Measurements from ENCODE around the gene DESI2.
"Not testable (repeated sequence)": the region's sequence is repeated elsewhere in the genome, so short reads cannot be mapped to it uniquely, and the experiment has no call there.

DESI2 gene

DNA sequence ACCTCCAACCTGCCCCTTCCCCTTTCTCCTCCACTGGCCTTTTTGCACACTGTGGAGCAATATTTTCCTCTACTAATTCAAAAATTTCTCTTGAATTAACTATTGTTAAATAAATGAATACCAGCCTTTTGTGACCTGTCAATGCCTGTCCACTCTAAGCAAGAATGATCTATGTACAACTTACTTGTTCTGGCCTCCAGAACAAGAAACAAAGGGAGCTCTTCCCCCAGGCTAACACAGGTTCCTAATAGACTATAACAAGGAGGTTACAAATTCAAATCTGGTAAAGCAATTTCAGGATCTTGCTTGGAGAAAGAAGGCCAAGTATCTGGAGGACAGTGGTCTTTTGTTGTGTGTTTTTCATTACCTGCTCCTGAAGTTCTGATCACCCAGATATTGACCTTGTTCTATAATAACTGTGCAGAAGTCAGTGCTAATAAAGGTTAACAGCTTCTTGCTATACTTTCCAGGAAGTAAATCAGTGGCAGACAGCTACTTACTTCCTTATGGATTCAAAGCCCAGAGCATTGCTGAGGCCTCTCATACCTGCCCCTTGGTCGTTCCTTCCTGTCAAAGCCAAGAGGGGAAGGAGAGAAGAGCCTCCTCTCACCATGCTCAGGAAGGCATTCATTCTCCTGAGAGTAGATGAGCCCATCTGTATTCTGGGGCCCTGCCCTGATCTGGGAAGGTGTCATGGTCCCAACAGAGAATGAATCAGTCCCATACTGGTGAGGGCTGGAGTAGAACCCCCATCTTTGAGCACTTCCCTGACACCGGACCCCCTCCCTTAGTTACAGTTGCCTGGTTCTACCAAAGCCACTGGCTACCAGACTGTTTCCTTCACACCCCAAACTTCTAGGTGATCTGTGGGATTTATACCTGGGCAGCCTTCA, 56.8 kb downstream of the DESI2 start:
- no peak for DNase-seq

DNA sequence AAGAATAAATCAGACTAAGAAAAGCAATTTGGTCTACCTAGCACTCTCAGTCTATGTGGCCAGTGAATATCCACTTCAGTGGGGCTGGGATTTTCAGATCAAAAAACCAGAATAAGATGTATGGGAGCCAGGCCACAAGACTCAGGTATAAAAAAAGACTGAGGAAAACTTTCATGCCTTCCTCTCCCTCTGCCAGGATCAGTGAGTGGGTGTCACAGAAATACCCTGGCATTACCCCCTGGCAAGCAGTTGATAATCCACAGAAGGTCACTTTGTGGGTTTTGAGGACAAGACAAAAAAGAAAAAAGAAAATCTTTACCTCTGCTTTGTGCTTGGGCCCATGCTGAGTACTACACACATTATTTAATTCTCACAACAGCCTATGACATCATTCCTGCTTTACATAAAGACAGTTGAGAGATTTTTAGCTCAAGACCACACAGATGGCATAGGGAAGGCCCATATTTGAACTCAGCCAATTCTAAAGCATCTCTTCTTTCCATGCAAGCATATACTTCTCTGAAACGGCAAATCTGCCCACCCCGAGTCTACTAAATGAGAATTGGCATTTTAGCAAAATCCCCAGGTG, 57.6 kb downstream of the DESI2 start:
- DNase-seq = no peak

DNA sequence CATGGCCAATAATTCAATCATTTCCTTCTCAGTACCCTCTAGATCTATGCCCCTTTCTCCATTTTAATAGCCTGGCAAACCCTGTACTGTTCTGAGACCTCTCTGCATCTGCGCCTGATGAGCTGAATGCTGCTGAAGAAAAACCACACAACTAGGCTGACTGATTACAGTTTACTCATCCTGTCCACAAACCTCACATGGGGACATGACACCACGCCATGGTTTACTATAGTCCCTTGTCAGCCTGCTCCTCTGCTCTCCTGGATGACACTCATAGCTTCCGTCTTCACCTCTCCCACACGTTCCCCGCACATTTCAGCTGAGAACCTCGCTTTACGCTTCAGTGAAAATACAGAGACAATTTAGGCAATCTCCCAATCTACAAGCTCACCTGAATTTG, 59.7 kb downstream of the DESI2 start:
- no peak for DNase-seq

DNA sequence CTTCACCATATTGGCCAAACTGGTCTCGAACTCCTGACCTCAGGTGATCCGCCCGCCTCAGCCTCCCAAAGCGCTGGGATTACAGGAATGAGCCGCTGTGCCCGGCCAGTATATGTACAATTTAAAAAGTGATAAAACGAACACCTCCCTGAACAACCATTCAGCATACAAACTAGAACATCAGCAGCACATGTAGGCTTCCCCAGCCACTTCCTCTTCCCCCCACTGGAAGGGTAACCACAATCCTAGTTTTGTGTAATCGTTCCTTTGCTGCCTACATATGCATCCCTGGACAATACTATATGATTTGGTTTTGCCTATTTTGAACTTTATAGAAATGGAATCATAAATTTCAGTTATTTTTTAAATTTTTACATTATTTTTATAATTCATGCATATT, 60.4 kb downstream of the DESI2 start:
- no peak for DNase-seq

DNA sequence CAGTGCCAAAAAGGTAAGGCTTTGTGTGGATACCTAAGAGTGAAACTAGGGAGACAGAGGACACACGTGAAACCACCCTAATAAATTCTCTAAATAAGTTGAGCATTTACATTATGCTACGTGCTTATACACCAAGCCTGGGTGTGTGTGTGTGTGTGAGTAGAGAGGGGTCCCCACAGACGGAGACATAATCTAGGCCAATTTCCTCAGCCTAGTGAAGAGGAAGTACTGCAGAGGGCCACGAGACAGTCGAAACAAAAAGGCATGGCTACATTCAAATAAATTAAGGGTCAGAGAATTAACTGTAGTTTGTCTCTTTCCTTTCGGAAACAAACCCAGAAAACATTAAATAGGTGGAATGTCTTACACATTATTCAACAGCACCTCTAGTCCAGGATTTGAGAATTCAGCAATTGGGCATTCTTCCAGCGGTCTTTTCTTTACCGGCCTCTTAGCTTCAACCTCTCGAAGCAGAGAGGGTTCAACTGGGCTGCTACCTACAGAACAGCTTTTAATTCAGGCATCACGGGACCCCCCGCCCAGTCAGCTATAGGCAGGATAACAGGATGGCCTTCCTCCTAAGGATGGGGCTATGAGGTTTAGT, 75.0 kb downstream of the DESI2 start:
- no peak for DNase-seq

DNA sequence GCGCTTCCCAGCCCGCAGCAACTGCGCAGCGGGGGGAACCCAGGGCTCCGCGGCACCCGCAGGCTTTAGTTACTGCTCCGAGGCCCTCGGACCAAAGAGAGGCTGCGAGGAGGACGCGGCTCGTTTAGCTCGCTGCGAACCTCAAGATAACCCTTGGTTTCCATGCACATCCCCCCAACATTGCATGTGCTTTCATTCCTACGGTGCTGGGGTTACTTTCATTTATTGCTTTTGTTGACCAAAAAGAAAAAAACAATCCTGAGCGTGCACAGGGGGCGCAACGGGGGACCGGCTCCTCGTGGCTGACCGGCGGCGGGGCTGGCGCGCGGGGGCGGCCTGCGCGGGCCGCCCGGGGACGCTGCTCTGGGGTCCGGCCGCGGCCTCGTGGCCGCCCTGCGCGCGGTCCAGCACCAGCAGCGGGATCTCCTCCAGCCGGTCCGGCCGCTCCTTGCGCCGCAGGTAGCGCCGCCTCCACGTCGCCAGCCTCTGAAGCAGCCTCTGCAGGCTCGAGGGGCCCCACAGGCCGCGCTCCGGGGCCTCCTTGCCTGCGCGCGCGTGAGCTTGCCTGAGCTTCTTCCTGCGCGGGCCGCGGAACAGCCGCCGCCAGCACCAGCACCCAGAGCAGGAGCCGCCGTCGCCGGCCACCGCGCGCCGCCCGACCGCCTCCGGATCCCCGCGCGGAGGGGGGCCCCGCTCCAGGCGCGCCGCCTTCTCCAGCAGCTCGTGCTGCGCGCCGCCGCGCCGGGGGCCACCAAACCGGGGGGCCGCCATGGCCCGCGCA, 77.4 kb downstream of the DESI2 start:
- peak; percentile 8 for DNase-seq

DNA sequence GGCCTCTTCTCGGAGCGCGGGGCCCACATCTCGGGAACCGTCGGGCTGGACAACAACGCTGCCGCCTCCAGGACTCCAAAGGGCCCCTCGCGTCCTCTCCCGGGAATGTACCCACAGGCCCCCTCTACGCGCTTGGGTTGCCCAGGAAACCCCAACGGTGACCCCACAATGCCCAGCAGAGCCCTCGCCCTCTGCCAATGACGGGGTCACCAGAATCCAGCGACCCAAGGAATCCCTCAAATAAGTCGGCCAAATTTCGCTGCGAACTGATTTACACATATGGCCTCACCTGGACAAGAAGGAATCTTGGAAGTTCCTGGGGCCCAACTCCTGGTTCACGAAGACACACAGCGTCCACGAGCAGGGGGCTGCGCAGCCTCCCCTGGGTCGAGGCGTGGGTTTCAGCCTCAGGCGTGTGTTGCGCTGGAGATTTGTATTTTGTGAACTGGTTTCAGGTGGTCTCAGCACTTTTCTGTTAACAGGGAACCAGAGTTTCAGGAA, 78.1 kb downstream of the DESI2 start:
- no peak for DNase-seq

DNA sequence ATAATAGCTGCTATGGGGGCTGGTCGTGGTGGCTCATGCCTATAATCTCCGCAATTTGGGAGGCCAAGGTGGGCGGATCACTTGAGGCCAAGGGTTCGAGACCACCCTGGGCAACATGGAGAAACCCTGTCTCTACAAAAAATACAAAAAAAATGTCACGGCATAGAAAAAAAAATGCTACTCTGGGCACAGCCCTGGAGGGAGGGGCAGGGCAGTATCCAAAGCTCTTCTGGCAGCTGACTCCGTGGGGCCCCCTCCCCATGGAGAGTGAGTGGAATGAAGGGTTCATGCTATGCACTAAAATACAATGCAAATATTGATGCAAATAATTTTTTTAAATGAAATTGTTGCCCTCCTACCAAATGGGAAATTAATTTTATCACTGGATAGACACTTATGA, 78.7 kb downstream of the DESI2 start:
- DNase-seq = no peak

DNA sequence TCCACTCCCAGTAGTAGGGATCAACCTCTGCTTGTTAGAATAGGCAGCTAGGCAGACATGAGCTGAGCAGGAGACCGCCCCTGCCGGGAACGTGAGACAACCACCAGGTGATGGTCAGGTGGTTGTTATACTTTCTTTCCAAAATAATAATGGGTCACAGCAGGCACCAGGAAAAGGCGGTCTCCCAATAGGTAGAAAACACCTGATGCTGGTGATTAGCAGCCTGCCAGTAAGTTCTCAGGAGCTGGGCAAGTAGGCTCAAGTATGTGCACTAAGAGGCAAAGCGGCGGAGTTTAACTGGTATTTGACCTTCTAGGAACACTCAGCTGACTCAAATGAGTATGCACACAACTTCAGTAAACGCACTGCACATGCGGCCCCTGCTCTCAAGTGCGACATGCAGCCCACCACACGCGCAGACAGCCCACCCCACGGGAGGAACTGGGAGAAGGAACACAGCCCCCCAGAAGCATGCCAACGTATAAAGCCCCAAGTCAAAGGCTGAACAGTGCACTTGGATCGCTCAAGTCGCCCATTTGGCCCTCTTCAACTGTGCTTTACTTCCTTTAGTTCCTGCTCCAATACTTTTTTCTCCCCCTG, 80.0 kb downstream of the DESI2 start:
- DNase-seq = no peak

DNA sequence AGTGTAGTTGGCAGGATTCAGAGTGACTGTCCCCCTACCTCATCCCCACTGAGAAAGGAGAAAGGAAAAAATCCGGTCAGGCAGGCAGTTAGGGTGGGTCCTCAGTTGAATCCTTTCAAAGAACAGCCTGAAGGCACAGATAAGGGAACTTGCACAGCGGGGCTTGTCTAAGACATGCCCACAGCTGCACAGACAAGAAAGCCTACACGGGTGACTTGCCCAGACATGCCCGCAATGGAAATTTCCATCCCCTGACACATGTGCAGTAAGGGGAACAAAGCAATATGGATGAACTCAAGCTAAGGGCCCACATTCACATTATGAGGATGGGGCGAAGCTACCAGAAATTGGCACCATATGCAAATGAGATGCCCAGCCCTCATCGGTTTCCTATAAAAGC, 82.5 kb downstream of the DESI2 start:
- DNase-seq = no peak

DNA sequence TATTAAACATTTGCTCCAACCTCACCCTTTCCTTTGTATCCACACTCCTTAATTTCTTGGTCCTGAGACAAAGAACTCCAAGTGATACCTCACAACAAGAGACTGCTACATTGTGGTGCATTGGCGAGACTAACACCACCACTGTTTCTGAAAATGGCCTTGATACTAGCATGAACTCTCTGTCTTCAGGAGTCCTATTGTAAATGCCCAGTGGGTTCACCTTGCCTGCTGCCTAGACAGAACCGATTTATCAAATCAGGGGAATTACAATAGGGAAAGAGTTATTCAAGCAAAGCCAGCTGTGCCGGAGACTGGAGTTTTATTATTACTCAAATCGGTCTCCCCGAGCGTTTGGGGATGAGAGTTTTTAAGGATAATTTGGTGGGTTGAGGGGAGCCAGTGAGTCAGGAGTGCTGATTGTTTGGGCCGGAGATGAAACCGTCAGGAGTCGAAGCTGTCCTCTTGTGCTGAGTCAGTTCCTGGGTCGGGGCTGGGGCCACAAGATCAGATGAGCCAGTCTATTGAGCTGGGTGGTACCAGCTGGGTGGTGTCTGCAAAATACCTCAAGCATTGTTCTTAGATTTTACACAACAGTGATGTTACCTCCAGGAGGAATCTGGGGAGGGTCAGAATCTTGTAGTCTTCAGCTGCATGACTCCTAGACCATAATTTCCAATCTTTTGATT, 83.1 kb downstream of the DESI2 start:
- no peak for DNase-seq

DNA sequence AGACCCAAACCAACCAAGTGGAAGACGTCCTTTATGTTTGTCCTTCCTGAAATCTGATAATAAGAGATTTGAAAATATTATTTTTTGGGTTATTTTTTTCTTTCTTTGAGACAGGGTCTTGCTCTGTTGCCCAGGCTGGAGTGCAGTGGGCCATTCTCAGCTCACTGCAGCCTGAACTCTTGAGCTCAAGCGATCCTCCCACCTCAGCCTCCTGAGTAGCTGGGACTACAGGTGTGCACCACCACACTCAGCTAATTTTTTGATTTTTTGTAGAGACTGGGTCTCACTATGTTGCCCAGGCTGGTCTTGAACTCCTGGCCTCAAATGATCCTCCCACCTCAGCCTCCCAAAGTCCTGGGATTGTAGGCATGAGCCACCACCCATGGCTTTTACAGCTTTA, 86.2 kb downstream of the DESI2 start:
- not testable (repeated sequence) for DNase-seq

DNA sequence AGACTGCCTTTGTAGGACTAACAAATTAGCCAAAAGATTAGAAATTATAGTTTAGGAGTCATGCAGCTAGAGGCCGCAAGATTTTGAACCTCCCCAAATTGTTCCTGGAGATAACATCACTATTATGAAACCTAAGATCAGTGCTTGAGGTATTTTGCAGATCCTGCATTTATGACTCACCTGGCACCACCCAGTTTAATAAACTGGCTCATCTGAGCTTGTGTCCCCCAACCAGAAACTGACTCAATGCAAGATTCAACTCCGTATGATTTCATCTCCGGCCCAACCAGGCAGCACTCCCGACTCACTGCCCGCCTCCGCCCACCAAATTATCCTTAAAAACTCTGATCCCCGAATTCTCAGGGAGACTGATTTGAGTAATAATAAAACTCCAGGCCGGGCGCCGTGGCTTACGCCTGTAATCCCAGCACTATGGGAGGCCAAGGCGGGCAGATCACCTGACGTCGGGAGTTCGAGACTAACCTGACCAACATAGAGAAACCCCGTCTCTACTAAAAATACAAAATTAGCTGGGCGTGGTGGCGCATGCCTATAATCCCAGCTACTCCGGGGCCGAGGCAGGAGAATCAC, 87.2 kb downstream of the DESI2 start:
- not testable (repeated sequence) for DNase-seq

DNA sequence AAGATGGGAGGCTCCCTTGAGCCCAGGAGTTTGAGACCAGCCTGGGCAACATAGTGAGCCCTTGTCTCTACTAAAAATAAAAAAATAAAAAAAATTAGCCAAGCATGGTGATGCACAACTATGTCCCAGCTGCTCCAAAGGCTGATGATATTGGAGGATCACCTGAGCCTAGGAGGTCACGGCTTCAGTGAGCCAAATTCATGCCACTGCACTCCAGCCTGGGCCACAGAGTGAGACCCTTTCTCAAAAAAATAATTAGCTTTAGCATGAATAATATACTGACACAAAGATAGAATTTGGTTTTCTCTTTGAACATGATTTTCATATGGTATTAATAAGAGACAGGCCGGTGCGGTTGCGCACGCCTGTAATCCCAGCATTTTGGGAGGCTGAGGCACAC, 88.8 kb downstream of the DESI2 start:
- no peak for DNase-seq

DNA sequence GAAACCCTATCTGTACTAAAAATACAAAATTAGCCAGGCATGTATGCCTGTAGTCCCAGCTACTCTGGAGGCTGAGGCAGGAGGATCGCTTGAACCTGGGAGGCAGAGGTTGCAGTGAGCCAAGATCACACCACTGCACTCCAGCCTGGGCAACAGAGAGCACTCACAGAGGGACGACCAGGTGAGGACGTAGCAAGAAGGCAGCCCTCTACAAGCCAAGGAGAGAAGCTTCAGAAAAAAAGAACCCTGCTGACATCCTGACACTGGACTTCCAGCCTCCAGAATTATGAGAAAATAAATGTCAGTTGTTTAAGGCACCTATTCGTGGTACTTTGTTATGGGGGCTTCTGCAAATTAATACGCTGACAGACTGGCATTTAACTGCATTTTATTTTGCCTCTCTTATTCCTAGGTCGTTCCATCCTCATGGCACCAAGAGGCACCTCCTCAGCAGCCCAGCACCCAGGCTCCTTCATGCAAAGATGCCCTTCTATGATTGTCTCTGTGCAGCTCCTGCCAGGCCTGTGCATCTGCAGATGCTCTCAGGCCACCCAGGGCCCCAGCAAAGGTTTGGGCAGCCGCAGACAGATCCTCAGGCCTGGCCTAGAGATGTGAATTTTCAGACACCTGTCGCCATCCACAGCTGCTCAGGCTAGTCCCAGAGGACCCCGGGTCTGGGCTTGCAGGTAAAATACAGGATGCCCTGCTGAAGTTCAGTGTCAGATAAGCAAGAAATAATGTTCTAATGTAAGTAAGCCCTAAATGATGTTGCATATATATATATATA, 96.5 kb downstream of the DESI2 start:
- no peak for DNase-seq

DNA sequence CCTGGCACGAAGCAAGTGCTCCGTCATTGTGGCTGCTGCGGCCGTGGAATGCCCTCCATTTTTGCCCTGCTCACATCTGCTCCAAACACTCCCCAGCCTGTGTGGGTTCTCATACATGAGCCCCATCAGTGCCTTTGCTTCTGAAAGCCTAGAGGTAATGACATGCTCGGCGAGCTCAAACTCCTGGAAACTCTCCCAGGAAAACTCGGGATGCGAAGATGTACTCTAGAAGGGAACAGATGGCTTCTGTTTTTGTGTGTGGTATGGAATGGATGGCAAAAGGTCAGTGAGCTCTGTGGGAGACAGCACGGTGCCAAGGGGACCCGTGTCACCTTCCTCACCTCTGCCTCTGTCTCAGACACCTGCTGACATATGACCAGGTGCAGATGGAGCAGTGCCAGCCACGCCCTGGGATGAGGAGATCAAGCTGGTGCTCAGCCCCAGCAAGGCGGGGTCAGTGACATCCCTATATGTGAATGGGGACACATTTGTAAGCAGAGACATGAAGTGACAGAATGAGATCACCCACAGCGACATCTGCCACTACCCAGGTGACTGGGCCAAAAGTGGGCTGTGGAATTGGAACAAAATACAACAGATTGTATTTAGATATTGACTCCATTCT, 98.5 kb downstream of the DESI2 start:
- no peak for DNase-seq

DNA sequence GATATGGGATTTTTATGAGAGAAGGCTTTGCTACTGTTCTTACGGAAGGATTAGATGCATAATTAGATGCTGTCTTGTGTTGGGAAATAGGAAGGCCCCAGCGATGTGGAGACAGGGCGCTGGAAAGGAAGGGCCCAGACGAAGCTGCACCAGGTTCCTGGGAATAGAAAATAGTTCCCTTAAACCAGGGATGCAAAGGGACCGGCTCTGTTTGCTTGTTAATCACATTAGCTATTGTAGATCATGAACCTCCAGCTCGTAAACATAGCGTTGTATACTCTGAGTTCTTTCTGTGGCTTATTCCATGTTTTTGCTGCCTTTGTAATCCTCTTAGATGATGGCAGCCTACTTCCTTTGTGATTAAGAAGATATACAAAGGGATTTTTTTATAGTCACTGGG, 102.7 kb downstream of the DESI2 start:
- no peak for DNase-seq

DNA sequence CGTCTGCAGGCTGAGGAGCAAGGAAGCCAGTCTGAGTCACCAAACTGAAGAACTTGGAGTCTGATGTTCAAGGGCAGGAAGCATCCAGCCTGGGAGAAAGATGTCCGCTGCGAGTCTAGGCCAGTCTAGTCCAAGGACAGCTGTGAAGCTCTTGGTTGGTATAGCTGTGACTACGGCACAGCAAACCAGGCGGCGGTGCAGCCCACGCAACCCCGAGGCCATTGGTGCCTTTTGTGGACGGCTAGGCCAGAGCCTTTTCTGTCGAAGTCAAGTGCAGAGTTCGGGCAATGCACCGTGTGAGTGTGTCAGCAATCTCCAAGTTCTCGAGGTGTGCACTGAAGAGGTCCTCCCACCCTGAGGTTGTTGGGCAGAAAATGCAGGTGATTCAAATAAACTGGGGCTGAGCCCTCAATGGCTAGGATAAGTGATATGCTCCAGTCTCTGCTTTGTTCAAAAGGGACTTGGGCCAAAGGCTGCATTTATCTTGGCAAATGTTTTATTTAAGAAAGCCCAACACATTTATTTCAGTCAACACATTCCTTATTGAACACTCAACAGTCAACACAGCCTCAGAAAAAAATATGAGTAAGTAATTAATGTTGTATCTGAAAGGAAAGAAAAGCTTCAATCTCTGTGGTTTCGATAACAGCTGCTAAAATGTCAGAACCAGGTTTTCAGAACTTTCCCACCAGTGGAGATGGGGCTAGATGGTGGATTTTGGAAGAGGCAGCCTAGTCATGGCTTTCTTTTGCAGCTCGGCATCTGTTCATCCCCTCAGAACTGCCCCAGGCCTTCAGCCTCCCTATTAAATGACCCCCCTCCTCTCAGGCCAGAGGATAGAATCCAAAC, 104.4 kb downstream of the DESI2 start:
- no peak for DNase-seq
